Limb (tissue), 2 donors: ENCODE data around the gene KIAA1958.

Source experiments
- DNase-seq, 2 donors: peaks; one replicate each; pipeline ENCODE4 v3.0.0-alpha.2; 2016; ENCODE audit errors: extremely low spot score in 2 of 2

Gene KIAA1958

GRCh38 chr9:112599732-112600131 is 113.1 kb downstream of the KIAA1958 start:
- no peak for DNase-seq

GRCh38 chr9:112601636-112602035 is 115.0 kb downstream of the KIAA1958 start:
- no peak for DNase-seq

GRCh38 chr9:112604790-112605189 is 118.2 kb downstream of the KIAA1958 start:
- DNase-seq, result no peak

- DNase-seq, result no peak
Observed at GRCh38 chr9:112605518-112605917, 118.9 kb downstream of the KIAA1958 start.

GRCh38 chr9:112605963-112606699 is 119.5 kb downstream of the KIAA1958 start:
- no peak for DNase-seq

- DNase-seq, result no peak
Observed at GRCh38 chr9:112608851-112609250, 122.2 kb downstream of the KIAA1958 start.

- DNase-seq, result no peak
Observed at GRCh38 chr9:112615584-112616266, 129.1 kb downstream of the KIAA1958 start.

GRCh38 chr9:112617371-112617770 is 130.7 kb downstream of the KIAA1958 start:
- DNase-seq, result no peak

GRCh38 chr9:112618385-112619009 is 131.9 kb downstream of the KIAA1958 start:
- no peak for DNase-seq

GRCh38 chr9:112620388-112620787 is 133.8 kb downstream of the KIAA1958 start:
- no peak for DNase-seq

- DNase-seq, result no peak
Observed at GRCh38 chr9:112621018-112621655, 134.5 kb downstream of the KIAA1958 start.

GRCh38 chr9:112623198-112623597 is 136.6 kb downstream of the KIAA1958 start:
- no peak for DNase-seq

GRCh38 chr9:112624711-112625707 is 138.4 kb downstream of the KIAA1958 start:
- no peak for DNase-seq

- DNase-seq, result no peak
Observed at GRCh38 chr9:112629671-112630485, 143.3 kb downstream of the KIAA1958 start.

GRCh38 chr9:112631313-112632070 is 144.9 kb downstream of the KIAA1958 start:
- DNase-seq, result peak in 1 of 2 donors; percentile 27

- DNase-seq, result no peak
Observed at GRCh38 chr9:112640311-112640710, 153.7 kb downstream of the KIAA1958 start.

GRCh38 chr9:112642126-112642525 is 155.5 kb downstream of the KIAA1958 start:
- no peak for DNase-seq

- DNase-seq, result no peak
Observed at GRCh38 chr9:112647596-112647995, 161.0 kb downstream of the KIAA1958 start.

GRCh38 chr9:112648624-112649023 is 162.0 kb downstream of the KIAA1958 start:
- no peak for DNase-seq
